GM18868 (cell line): Measurements from ENCODE around the gene CIAO3.
"Not testable (repeated sequence)": the region's sequence is repeated elsewhere in the genome, so short reads cannot be mapped to it uniquely, and the experiment has no call there.

Experiments
- ATAC-seq: cut with Tn5 transposase; IDR thresholded peaks from one replicate; pipeline ENCODE4 v1.9.1; 2021; ENCODE audit warnings: mild to moderate bottlenecking, moderate library complexity; ENCODE audit not compliant: unreplicated experiment

The CIAO3 gene

DNA sequence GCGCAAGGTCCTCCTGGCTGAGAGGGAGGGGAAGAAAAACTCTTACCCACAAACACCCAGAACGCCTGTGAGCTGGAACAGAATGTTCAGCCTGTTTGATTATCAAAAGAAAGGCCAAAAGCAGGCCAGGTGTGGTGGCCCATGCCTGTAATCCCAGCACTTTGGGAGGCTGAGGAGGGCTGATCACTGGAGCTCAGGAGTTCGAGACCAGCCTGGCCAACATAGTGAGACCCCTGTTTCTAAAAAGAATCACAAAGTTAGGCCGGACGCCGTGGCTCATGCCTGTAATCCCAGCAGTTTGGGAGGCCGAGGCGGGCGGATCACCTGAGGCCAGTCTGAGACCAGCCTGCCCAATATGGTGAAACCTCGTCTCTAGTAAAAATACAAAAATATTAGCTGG is 35.5 kb upstream of the CIAO3 start:
- not testable (repeated sequence) for ATAC-seq

GRCh38 chr16:775236-775796 is 34.5 kb upstream of the CIAO3 start:
- no peak for ATAC-seq

DNA sequence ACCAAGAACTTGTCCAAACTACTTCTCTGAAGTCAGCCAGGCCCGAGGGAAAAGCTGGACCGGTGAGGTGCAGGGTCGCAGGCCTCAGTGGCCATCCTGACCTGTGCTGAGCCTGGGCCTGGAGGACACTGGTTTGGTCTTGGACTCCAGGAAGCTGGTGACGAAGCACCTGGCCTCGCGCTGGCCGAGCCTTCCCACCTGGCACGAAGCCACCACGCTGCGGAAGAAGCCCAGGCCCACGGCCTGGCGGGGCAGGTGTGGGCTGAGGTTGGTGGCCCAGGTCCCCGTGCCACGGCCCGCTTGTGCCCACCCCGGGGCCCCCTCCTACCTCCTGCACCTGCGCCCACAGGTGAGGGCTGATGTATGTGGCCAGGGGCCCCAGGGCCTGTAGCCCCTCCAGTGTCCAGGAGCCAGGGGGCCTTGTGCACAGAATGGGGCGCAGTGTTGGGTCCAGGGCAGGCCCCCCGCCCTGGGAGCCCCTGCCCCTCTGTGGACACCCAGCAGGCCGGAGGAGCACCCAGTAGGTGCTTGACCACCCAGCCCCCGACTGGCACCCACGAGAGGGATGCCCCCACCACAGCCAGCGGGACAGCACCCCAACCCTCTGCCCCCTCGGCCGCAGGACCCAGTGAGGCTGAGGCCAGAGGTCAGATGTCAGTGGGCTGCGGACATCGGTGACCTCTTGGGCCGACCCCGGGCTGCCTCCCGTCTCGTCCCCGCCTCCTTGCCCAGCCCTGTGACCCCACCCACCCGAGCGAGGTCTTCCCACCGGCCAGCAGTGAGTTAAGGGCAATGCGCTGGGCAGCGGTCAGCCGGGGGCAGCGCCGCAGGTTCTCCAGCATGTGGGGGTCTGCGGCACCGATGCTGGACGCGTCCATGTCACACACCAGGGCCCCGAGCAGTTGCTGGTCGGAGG is 33.5 kb upstream of the CIAO3 start:
- no peak for ATAC-seq

- ATAC-seq: no peak
Observed at GRCh38 chr16:772959-773358, 32.2 kb upstream of the CIAO3 start.

DNA sequence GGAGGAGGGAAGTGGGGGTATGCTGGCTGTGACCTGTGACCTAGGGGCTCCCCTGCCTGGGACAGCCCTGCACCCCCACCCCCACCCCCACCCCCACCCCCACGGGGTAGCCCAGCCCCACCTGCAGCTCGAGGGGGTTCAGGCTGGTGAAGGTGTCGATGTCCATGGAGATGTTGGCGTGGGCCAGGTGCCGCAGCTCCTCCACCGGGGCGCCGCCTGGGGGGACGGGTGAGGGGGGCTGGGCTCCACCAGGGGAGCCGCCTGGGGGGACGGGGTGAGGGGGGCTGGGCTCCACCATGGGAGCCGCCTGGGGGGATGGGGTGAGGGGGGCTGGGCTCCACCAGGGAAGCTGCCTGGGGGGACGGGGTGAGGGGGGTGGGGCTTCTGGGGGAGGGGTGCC is 29.6 kb upstream of the CIAO3 start:
- no peak for ATAC-seq

DNA sequence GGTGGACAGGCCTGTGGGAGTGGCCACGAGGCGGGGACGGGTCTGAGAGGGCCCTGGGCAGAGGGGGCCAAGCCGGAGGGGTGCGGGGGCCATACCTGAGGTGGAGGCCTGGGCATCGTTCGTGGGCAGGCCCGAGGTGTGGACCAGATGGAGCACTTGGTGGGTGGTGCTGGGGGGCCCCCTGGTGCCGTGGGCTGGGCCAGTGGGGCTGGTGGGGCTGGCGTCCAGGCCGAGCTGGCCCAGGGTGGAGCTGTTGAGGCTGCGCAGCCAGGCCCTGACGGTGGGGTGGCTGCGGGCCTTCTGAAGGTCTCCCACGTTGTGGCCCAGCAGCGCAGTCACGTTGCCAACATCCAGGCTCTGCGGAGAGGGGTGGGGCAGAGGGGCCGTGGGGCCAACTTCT is 29.1 kb upstream of the CIAO3 start:
- ATAC-seq: no peak

DNA sequence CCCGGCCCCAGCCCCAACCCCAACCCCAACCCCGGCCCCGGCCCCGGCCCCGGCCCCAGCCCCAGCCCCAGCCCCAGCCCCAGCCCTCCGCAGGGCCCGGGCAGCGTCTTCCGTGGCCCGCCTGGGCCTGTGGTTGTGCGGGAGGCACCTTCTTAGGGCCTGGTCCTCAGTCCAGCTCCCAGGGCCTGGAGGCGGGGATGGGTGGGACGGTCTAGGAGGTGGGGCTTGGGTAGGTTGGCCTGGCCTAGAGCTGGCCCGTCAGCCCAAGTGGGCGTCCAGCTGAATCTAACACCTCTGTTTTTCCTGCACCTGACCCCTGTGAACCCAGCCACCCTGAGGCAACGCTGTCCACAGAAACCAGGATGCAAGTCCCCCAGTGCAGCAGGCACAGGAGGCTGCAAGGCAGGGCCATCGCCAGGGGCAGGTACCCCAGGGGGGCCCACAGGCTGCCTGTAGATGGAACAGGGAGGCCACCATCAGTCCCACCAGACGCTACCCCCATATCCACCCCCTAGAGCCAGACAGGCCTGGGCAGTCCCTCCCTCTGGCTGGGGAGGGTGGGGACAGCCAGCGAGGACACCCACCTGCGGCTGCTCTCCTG is 28.5 kb upstream of the CIAO3 start:
- no peak for ATAC-seq

DNA sequence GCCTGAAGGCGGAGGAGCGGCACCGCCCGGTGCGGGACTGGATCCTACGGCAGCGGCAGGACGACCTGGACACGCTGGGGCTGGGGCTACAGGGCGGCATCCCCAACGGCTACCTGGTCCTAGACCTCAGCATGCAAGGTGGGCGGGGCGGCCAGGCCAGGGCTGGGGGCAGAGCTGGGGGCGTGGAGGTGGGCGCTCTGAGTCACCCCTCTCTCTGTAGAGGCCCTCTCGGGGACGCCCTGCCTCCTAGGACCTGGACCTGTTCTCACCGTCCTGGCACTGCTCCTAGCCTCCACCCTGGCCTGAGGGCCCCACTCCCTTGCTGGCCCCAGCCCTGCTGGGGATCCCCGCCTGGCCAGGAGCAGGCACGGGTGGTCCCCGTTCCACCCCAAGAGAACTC is 27.6 kb upstream of the CIAO3 start:
- no peak for ATAC-seq

GRCh38 chr16:767743-768235 is 27.0 kb upstream of the CIAO3 start:
- no peak for ATAC-seq

DNA sequence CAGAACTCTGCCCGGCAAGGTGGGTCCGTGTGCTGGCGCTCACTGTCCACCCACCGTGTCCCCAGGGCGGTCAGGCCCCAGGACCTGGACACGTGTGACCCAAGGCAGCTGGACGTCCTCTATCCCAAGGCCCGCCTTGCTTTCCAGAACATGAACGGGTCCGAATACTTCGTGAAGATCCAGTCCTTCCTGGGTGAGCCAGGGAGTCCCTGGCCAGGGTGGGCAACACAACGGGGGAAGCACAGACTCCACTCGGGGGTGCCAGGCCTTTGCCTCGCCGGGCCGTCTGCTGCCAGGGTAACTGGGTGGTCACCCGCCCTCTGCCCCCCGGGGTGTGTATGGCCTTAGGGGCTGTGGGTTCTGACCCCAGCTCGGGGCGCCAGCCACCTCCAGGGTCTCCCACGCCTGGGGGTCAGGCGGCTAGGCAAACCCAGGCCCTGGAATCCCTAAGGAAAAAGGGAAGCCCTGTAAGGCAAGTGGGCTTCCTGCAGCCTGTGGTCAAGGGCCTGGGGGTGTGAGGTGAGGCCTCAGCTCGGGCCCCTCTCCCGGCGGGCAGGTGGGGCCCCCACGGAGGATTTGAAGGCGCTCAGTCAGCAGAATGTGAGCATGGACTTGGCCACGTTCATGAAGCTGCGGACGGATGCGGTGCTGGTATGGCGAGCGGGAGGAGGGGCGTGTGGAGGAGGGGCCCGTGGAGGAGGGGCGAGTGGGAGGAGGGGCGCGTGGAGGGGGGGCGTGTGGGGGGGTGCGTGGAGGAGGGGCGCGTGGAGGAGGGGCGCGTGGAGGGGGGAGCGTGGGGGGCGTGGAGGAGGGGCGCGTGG is 26.2 kb upstream of the CIAO3 start:
- no peak for ATAC-seq

DNA sequence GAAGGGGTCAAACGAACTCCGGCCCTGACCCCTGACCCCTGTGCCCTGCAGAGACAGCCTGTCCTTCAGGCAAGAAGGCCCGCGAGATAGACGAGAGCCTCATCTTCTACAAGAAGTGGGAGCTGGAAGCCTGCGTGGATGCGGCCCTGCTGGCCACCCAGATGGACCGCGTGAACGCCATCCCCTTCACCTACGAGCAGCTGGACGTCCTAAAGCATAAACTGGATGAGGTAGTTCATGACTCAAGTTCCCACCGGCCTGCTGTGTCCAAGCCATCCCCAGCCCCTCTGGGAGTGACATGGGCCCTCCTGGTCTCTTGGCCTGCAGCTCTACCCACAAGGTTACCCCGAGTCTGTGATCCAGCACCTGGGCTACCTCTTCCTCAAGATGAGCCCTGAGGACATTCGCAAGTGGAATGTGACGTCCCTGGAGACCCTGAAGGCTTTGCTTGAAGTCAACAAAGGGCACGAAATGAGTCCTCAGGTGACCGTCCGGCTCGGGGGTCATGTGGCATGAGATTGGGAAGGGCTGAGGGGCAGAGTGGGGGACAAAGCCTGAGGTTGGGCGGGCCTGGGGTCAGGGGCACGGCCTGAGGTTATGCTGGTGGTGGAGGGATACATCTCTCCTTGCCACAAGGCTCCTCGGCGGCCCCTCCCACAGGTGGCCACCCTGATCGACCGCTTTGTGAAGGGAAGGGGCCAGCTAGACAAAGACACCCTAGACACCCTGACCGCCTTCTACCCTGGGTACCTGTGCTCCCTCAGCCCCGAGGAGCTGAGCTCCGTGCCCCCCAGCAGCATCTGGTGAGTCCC is 25.4 kb upstream of the CIAO3 start:
- no peak for ATAC-seq

DNA sequence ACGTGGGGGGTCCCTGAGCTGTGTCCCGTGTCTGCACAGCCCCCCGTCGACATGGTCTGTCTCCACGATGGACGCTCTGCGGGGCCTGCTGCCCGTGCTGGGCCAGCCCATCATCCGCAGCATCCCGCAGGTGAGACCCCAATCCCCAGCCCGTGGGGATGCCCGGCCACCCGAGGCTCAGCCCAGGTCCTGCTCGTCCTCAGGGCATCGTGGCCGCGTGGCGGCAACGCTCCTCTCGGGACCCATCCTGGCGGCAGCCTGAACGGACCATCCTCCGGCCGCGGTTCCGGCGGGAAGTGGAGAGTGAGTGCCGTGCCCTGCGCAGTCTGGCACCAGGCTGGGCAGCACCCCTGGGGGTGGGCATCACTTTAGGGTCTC is 24.7 kb upstream of the CIAO3 start:
- ATAC-seq: no peak

- ATAC-seq: no peak
Observed at GRCh38 chr16:764848-765487, 24.2 kb upstream of the CIAO3 start.

DNA sequence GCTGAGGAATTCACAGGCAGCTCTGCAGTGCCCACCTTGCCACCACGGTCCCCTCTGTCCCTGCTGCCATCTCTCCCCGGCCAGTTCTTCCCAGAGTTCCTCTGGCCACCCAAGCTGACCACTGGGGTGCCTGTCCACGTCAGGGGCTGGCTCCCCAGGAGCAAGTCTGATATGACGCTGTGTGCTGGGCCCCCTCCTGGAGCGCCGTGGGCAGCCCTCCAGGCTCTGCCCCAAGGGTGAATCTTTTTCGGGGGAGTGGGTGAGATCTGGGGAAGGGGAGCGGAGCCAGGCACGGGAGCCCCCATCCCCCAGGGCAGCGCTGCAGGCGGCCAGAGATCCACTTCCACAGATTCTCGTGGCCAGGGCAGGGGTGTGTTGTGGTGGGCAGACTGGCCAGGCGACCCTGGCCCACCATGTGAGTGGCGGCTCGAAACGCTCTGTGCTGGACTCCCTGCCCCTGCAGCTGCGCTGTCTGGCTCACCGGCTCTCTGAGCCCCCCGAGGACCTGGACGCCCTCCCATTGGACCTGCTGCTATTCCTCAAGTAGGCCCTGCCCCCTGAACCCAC is 23.5 kb upstream of the CIAO3 start:
- no peak for ATAC-seq

- no peak for ATAC-seq
Observed at GRCh38 chr16:763369-764183, 22.8 kb upstream of the CIAO3 start.

GRCh38 chr16:762595-763268 is 21.9 kb upstream of the CIAO3 start:
- ATAC-seq: no peak

GRCh38 chr16:761625-762513 is 21.1 kb upstream of the CIAO3 start:
- no peak for ATAC-seq
